BJ (cell line): ENCODE results near the gene C2orf49. TPM values are rescaled to one million over a fixed set of nuclear protein-coding genes. Genes with fewer than 3 reads are reported as not detected.

Source experiments
- CTCF ChIA-PET: fragments of 350-600 bp; formaldehyde crosslinking; extraction: SDS; loops from one replicate; lab custom pipeline; 2021; ENCODE audit warnings: antibody characterized with exemption, inconsistent platforms; lab: Yijun Ruan, JAX
- POLR2A ChIA-PET: fragments of 300-600 bp; sonication (Branson Sonifier 250); formaldehyde crosslinking; extraction: SDS; loops from one replicate; lab custom pipeline; 2021; ENCODE audit warnings: antibody characterized with exemption; lab: Charles Lee
- DNase-seq: peaks from one replicate; pipeline ENCODE4 v3.0.0-alpha.2; 2011; ENCODE audit warnings: low read depth
- H3K27me3 ChIP-seq: 2 replicates; pipeline ENCODE4 v1.6.0; 2011; ENCODE audit warnings: low read length; ENCODE audit not compliant: control insufficient read depth, insufficient read depth
- H3K36me3 ChIP-seq: 2 replicates; pipeline ENCODE4 v1.5.1; 2011; ENCODE audit warnings: low read length; ENCODE audit not compliant: control insufficient read depth, insufficient read depth
- H3K4me3 ChIP-seq: 2 replicates; pipeline ENCODE4 v1.5.1; 2011; ENCODE audit warnings: low read depth, mild to moderate bottlenecking, control low read depth, low read length
- polyA plus RNA-seq: library from polyadenylated mRNA; depleted of rRNA; stranded (reverse); fragments of >200 nt; gene quantifications from 2 replicates; pipeline ENCODE4 v1.2.3, GENCODE V29; 2011
- TF ChIP-seq, protein P1 (sequence below): IDR thresholded peaks from 2 replicates; pipeline ENCODE4 v1.5.1; 2011; ENCODE audit warnings: low read depth, mild to moderate bottlenecking, control low read depth, inconsistent platforms, low read length, moderate library complexity; ENCODE audit not compliant: insufficient read depth

Gene C2orf49
- polyA plus RNA-seq, 1 experiment, result 12.2 TPM

DNA sequence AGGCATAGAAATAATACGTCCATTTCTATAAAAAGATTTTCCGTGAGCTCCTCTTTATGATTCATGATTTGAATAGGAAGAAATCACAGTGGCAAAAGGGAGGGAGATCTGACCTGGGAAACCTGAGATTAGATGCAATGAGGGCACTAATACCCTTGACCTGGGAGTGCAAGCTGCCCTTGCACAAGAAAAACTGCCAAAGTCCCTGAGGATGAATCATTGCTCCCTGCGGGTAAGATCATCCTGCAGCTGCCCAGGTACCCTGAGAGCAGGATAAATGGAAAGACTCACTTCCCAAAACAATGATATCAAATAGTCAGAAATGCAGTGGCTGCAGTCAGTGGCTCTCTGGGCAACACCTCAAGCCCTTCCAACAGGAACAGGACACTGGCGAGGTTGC is 49.9 kb downstream of the C2orf49 start:
- Histone ChIP-seq H3K36me3 (peaks cover 26% of the 10 kb centered on the region), H3K27me3 (no peaks in the 10 kb centered on the region), H3K4me3 (no peak overlapping the region)
- CTCF ChIA-PET, result interaction anchor here (1.0 to 1.3 kb wide), 2 partner anchors 11 to 18 kb away, joined by 3 to 6 read pairs; partner anchors contain the start of gene FHL2
- TF ChIP-seq, protein P1, sequence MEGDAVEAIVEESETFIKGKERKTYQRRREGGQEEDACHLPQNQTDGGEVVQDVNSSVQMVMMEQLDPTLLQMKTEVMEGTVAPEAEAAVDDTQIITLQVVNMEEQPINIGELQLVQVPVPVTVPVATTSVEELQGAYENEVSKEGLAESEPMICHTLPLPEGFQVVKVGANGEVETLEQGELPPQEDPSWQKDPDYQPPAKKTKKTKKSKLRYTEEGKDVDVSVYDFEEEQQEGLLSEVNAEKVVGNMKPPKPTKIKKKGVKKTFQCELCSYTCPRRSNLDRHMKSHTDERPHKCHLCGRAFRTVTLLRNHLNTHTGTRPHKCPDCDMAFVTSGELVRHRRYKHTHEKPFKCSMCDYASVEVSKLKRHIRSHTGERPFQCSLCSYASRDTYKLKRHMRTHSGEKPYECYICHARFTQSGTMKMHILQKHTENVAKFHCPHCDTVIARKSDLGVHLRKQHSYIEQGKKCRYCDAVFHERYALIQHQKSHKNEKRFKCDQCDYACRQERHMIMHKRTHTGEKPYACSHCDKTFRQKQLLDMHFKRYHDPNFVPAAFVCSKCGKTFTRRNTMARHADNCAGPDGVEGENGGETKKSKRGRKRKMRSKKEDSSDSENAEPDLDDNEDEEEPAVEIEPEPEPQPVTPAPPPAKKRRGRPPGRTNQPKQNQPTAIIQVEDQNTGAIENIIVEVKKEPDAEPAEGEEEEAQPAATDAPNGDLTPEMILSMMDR, result no peak
- no peak for DNase-seq
- POLR2A ChIA-PET, result no interaction called here

DNA sequence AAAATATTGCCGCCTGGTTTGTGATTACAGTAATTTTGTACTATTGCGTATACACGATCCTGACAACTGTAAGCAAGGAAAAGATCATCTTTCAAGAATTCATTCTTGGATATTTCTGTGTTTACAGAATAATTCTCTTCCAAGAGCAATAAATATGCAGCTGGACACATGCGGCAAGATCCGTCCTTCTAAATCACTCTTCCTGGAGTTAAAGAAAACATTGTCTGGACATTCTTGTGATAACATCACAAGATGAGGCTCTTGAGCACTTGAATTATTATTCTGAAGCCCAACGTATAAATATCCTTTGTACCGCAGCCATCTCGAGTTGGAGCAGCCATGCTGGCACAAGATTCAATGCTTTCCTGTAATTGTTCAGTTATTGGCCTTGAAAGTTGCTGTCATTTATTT is 51.6 kb downstream of the C2orf49 start:
- TF ChIP-seq, protein P1, result no peak
- DNase-seq, result peak; percentile 88
- ChIA-PET POLR2A (no interaction called here), CTCF (interaction anchor here (0.6 to 1.2 kb wide), 2 partner anchors 66 to 132 kb away, joined by 4 to 6 read pairs; no protein-coding TSS in a partner anchor)
- Histone ChIP-seq H3K4me3 (no peak overlapping the region), H3K27me3 (no peaks in the 10 kb centered on the region), H3K36me3 (peaks cover 24% of the 10 kb centered on the region)

DNA sequence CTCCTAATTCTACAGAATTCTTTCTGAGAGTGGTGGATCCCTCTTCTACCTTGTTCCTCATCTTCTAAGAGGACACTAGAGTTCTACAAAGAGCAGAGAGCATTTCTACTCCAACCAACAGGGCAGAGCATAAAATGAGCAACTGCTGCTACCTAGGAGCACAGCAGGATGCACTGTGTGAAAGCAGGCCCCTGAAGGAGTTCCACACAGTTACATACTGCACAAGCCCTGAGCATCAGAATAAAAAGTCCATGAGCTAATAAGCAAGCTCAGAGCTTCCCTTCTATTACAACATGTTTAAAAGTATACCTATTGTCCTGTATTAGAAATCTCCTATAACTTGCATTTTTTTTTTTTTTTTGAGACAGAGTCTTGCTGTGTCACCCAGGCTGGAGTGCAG is 53.1 kb downstream of the C2orf49 start:
- H3K36me3 ChIP-seq, result peaks cover 19% of the 10 kb centered on the region
- ChIA-PET CTCF (no interaction called here), POLR2A (interaction anchor here (1.0 kb wide), 1 partner anchor 14 kb away, joined by 3 read pairs; no protein-coding TSS in a partner anchor)
- TF ChIP-seq, protein P1, result no peak
- H3K4me3 ChIP-seq, result no peak overlapping the region
- H3K27me3 ChIP-seq, result no peaks in the 10 kb centered on the region
- no peak for DNase-seq

DNA sequence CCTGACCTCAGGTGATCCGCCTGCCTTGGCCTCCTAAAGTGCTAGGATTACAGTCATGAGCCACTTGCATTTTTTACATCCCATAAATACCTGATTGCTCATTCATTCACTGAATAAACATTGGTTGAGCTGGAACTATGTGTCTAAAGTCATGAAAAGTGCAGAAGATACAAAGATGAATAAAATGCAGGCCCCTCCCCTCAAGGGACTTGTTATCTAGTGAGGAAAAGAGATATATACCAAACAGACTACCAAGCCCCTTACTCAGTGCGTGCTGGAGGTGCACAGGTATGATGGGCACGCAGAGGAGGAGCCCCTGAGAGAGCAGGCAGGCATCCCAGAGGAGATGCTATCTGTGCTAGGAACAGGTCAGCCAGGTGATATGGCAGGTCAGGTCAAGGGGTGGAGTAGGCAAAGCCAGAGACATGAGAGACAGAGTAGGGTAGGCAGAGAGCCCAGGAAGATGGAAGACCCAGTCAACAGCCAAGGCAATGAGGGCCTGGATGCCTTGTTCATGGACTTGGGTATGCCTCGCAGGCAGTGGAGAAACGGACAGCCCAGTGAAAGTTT is 53.8 kb downstream of the C2orf49 start:
- Histone ChIP-seq H3K36me3 (peaks cover 12% of the 10 kb centered on the region), H3K27me3 (no peaks in the 10 kb centered on the region), H3K4me3 (no peak overlapping the region)
- DNase-seq, result peak; percentile 62
- POLR2A ChIA-PET, result interaction anchor here (1.0 kb wide), 1 partner anchor 14 kb away, joined by 3 read pairs; no protein-coding TSS in a partner anchor
- CTCF ChIA-PET, result interaction anchor here (0.8 kb wide), 1 partner anchor 27 kb away, joined by 3 read pairs; no protein-coding TSS in a partner anchor
- TF ChIP-seq, protein P1, result no peak

DNA sequence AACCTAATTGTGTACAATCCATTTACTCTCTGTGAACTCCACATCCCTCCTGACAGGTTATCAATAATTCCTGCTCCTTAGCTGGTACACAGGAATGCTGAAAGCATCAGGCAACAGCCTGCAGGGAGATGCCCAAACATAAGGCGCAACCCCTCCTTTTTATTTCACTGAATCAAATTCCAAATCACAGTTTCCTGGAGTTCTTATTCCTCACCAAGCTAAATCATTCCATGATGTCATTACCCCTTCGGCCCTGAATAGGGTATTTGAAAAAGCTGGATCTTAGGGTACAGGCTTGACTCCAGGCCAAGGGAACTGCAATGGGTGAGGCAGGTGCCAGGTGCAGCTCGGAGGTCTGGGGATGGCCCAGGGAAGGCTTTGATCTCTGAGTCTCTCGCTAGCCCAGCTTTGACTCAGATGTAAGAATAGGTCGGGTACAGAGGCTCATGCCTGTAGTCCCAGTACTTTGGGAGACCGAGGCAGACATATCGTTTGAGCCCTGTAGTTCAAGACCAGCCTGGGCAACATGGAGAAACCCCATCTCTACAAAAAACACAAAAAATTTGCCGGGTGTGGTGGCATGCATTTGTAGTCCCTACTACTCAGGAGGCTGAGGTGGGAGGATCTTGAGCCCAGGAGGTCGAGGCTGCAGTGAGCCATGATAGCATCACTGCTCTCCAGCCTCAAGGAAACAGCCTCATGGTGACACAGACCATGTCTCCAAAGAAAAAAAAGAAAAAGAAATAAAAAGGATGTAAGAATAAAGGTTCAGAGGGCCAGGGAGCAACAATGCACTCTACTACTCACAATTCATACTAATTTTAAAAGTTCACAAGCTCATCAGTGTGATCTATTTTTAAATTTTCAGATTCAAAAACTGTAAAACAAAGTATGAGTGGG is 54.7 kb downstream of the C2orf49 start:
- no peak overlapping the region for H3K4me3 ChIP-seq
- no peaks in the 10 kb centered on the region for H3K27me3 ChIP-seq
- POLR2A ChIA-PET, result interaction anchor here (0.6 to 0.8 kb wide), 2 partner anchors 12 to 239 kb away, joined by 4 to 8 read pairs; no protein-coding TSS in a partner anchor
- H3K36me3 ChIP-seq, result peaks cover 9% of the 10 kb centered on the region
- TF ChIP-seq, protein P1, result no peak
- no peak for DNase-seq
- CTCF ChIA-PET, result interaction anchor here (0.6 to 1.4 kb wide), 5 partner anchors 12 to 129 kb away, joined by 3 to 5 read pairs (median 3); no protein-coding TSS in a partner anchor
